A549 (cell line): ENCODE results near the gene PGBD5.

Source experiments
- CTCF ChIP-seq: fragments of >200 bp; sonication (Bioruptor Twin); formaldehyde crosslinking; IDR thresholded peaks from 3 replicates; pipeline ENCODE4 v1.5.1; 2016
- EHMT2 ChIP-seq: fragments of 200-600 bp; sonication (generic); IDR thresholded peaks from 2 replicates; pipeline ENCODE4 v1.6.1; 2016; ENCODE audit warnings: antibody characterized with exemption, low read depth, mild to moderate bottlenecking, moderate library complexity
- KDM1A ChIP-seq: fragments of 200-600 bp; sonication (generic); IDR thresholded peaks from 2 replicates; pipeline ENCODE4 v1.6.1; 2016; ENCODE audit warnings: low read depth, mild to moderate bottlenecking
- KDM5A ChIP-seq: fragments of 200-600 bp; sonication (generic); IDR thresholded peaks from 2 replicates; pipeline ENCODE4 v1.6.1; 2016; ENCODE audit warnings: antibody characterized with exemption, mild to moderate bottlenecking
- MAX ChIP-seq: IDR thresholded peaks from 2 replicates; pipeline ENCODE4 v1.6.1; 2012
- MAZ ChIP-seq: fragments of 150-350 bp; IDR thresholded peaks from 2 replicates; pipeline ENCODE4 v1.6.1; 2014; ENCODE audit warnings: antibody characterized with exemption, low read depth, low read length, borderline replicate concordance

GRCh38 chr1:230283678-230284077 lies 142.5 kb downstream of the PGBD5 start:
- no peak for TF ChIP-seq CTCF
- TF ChIP-seq MAZ: no peak
- TF ChIP-seq KDM1A: no peak
- no peak for TF ChIP-seq MAX
- no peak for TF ChIP-seq EHMT2
- TF ChIP-seq KDM5A: no peak
